ENCODE measurements around the gene TMEM52.

- TF ChIP-seq CTCF (IDR thresholded peaks at IDR 0.05; ENCODE audit: poor library complexity) (no peak), EZH2 (IDR thresholded peaks at IDR 0.05; ENCODE audit: borderline replicate concordance) (no peak), EZH2phosphoT487 (IDR thresholded peaks at IDR 0.05; ENCODE audit: low read depth, severe bottlenecking, unreplicated experiment) (no peak)
Measured at GRCh38 chr1:1893291-1893985, 25.6 kb downstream of the TMEM52 start.

All from hepatocyte (in vitro differentiated cells).